GM19238 (cell line): ENCODE results near the gene BARX2.

Experiments used
- DNase-seq: peaks from one replicate; pipeline ENCODE4 v3.0.0; 2011; ENCODE audit warnings: low spot score; ENCODE audit not compliant: insufficient read length

BARX2 gene

GRCh38 chr11:129396454-129396853 lies 20.8 kb downstream of the BARX2 start:
- DNase-seq: no peak

GRCh38 chr11:129402206-129403171 lies 26.8 kb downstream of the BARX2 start:
- DNase-seq: no peak

- no peak for DNase-seq
Observed at GRCh38 chr11:129404731-129405130, 29.1 kb downstream of the BARX2 start.

GRCh38 chr11:129408865-129409444 lies 33.3 kb downstream of the BARX2 start:
- DNase-seq: no peak

- DNase-seq: no peak
Observed at GRCh38 chr11:129410395-129410960, 34.8 kb downstream of the BARX2 start.

GRCh38 chr11:129412494-129412893 lies 36.8 kb downstream of the BARX2 start:
- no peak for DNase-seq

- no peak for DNase-seq
Observed at GRCh38 chr11:129414144-129414872, 38.7 kb downstream of the BARX2 start.

- no peak for DNase-seq
Observed at GRCh38 chr11:129416080-129416820, 40.6 kb downstream of the BARX2 start.

GRCh38 chr11:129417458-129417857 lies 41.8 kb downstream of the BARX2 start:
- DNase-seq: no peak

GRCh38 chr11:129418039-129418438 lies 42.4 kb downstream of the BARX2 start:
- DNase-seq: no peak

GRCh38 chr11:129419386-129419785 lies 43.7 kb downstream of the BARX2 start:
- no peak for DNase-seq

GRCh38 chr11:129423426-129423825 lies 47.8 kb downstream of the BARX2 start:
- no peak for DNase-seq

GRCh38 chr11:129425214-129425613 lies 49.6 kb downstream of the BARX2 start:
- no peak for DNase-seq

- DNase-seq: no peak
Observed at GRCh38 chr11:129426038-129426437, 50.4 kb downstream of the BARX2 start.

- no peak for DNase-seq
Observed at GRCh38 chr11:129426776-129427175, 51.1 kb downstream of the BARX2 start.

GRCh38 chr11:129427376-129427775 lies 51.7 kb downstream of the BARX2 start:
- no peak for DNase-seq

GRCh38 chr11:129427816-129428406 lies 52.3 kb downstream of the BARX2 start:
- no peak for DNase-seq

- no peak for DNase-seq
Observed at GRCh38 chr11:129428557-129428956, 52.9 kb downstream of the BARX2 start.

GRCh38 chr11:129434641-129435498 lies 59.2 kb downstream of the BARX2 start:
- no peak for DNase-seq
